NCI-H146 treated with DMSO at 0.1 percent for 48 hours (cell line): Measurements from ENCODE around the gene UQCRHL.

ENCODE experiments used
- DNase-seq: peaks from one replicate; lab custom pipeline; 2025; ENCODE audit not compliant: unreplicated experiment; lab: John Stamatoyannopoulos, UW

The UQCRHL gene

DNA sequence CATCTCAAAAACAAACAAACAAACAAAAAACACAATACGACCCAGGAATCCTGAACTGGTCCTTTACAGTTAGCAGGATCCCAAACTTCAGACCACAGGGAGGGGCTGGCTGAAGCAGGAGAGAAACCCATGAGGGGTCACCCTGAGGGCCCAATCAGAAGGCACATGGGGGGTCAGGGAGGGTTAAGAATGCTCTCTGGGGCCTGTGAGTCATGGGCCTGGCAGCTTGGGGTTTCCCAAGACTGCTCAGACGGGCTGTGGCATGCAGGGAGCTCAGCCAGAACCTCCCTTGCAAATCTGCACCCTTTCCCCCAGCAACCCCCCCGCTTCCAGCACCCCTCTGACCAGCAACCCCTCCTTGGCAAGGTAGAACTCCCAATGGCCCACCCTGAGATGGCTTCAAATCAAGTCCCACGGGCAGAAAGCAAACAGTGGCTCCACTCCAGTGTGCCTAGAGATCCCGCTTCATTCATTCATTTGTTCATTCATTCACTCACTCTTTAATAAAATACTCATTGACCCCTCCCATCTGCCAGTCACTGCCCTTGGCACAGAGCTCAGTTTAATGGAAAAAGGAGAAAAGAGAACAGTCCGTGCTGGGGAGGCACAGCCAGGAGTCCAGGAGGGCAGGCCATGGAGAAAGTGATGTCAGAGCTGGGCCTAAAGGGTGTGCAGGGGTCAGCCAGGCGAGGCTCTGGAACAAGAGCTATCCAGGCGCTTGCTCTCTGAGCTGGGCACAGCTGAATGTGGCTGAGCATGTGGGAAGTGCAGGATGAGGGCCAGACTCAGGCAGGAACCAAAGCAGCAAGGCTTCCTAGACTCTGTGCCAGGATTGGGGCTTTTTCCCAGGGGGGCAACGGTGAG, 8.2 kb downstream of the UQCRHL start:
- no peak for DNase-seq

DNA sequence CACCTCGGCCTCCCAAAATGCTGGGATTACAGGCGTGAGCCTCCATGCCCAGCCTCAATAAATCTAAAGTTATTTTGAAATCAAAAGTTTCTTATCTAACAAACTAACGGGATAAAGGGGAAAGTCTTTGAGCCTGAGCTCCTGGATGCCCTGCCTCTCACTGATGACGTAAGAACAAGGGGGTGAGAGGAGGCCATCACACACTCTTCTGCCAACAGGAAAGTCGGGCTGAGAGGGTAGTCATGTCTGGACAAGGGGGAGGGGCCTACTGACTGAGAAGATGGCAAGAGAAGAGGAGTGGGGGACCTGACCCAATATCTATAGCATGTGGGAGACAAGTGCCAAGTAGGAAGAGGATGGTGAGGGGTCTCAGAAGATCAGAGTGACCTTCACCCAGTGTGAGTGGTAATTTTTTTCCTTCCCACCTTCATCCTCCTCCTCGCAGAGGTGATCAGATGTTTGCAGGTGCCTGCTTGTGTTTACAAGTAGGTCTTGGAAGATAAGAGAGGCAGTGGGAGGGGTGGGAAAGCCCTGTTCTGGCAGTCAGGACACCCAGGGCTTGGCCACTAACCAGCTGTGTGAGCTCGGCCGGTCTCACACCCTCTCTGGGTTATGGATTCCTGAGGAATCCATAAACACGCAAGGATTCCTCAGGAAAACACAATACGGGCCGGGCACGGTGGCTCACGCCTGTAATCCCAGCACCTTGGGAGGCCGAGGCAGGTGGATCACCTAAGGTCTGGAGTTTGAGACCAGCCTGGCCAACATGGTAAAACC, 9.6 kb downstream of the UQCRHL start:
- no peak for DNase-seq

DNA sequence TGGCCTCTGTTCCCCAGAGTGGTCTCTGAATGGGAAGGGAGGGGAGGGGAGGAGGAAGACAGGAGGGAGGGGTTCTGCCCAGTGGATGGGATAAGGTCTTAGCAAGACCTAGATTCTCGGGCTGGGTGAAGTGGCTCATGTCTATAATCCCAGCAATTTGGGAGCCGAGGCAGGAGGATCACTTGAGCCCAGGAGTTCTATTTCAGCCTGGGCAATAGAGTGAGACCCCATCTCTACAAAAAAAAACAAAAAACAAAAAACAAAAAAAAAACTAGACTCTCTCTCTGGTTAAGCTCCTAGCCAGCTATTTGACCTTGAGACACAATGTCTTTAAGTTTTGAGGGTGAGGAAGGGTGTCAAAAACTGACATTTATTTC, 11.4 kb downstream of the UQCRHL start:
- no peak for DNase-seq

DNA sequence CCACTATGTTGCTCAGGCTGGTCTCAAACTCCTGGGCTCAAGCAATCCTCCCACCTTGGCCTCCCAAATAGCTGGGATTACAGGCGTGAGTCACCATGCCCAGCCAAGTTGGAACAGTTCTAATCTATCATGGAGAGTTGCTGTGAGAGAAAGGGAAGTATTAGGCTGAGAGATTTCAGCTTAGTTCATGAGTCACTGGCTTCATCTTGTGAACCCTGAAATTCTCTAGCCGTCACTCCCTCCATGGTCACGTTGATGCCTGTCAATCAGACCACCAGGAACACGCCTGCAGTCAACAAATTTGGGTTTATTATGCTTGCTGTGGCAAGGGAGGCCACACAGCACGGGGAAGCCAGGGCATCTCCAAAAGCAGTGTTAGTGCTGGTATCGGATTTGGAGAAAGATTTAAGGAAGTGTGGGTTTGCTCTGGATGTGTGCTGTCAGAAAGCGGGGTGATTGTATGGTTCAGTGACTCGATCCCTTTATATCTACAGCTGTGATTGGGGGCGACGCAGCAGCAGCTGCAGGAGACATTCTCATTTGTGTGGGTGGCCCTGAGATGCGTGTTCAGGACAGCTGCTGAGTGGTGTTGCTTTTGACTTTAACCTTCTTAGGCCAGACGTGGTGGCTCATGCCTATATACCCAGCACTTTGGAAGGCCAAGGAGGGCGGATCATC, 18.7 kb downstream of the UQCRHL start:
- DNase-seq, result no peak

DNA sequence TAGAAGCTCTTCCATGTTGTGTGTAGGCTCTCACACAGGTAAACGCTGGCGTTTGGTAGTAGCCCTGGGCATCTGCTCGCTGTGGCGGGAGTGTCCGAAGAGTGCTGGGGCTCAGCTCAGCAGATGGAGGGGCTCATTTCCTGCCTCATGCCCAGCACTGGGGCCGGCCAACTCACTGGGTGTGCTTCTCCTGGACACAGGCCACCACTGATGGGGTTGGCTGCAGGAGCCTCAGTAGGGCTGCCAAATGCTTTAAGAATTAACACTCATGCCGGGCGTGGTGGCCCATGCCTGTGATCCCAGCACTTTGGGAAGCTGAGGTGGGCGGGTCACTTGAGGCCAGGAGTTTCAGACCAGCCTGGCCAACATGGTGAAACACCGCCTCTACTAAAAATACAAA, 20.9 kb downstream of the UQCRHL start:
- DNase-seq, result no peak

DNA sequence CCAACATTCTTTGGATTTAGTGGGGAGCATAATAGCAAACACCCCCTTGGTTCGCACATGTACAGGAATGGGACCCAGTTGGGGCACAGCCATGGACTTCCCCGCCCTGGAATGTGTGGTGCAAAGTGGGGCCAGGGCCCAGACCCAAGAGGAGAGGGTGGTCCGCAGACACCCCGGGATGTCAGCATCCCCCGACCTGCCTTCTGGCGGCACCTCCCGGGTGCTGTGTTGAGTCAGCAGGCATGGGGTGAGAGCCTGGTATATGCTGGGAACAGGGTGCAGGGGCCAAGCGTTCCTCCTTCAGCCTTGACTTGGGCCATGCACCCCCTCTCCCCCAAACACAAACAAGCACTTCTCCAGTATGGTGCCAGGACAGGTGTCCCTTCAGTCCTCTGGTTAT, 21.8 kb downstream of the UQCRHL start:
- DNase-seq, result no peak

DNA sequence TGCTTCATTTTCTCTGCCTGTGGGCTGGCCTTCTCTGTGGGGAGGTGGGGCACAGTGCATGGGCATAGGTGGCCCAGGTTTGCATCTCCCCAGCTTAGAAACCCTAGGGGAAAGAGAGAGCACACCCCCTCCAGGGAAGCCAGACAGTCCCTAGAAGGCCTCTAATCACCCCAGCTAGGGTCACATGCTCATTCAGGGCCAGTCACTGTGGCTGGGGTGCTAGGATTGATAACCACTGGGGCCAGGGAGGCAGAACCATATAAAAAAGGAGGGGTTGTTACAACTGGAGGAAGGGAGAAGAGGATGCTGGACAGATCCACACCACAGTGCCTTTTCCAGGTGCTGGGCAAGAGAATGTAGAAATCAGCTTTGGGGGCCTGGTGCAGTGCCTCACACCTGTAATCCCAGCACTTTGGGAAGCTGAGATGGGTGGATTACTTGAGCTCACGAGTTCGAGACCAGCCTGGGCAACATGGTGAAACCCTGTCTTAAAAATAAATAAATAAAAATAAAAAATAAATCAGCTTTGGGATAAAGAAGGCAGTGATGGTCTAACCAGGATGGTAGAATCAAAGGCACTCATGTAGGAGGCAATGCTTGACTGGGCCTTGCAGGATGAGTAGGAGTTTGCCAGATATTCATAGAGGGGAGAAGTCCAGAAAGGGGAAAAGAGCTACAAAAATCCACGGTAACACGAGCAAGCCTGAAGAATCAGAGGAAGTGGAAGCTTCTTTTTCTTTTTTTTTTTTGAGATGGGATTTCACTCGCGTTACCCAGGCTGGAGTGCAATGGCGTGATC, 29.3 kb downstream of the UQCRHL start:
- DNase-seq, result no peak

DNA sequence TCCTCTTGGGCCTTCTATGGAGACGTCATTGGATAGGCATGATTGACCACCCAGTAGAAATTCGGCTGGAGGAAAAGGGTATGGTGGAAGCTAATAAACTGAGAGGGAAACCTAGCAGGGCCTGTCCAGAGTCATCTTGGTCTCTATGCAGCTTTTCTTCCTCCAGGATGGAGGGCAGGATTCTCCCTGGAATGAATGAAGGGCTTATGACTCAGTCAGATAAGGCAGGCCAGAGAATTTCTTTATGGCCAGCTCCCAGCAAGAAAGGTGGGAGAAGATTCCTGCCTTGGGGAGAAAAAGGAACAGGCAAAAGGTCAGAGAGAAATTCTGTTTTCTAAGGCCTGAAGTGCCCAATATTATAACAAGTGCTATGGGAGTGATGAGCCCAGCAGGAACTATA, 31.7 kb downstream of the UQCRHL start:
- DNase-seq, result no peak

DNA sequence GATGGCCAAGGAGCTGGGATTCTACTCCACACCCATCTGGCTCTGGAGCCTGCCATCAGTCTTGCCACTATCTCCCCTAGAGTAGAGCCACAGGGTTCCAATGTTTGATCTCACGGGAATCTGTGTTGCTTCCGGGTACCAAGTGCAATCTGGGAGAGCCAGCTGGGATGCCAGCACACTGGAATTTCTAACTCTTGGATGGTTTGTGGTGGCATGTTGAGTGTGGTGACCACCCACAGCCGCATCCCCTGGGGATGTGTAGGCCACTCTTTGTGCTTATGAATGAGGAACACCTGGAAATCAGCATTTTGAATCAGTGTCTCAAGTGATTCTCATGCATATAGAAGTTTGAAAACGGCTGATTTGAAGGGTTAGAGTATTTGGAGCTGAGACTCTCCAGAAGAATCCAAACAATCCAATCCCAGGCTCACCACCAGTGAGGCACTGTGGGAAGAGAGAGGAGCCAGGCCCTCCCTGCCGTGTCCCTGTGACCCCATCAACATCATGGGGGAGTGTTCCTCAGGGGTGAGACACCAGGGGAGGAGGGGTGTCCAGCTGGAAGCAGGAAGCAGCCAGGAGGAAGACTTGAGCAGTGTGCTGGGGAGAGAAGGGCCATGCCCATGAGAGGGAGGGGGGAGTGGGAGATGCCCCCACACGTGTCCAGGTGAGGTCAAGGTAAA, 35.5 kb downstream of the UQCRHL start:
- no peak for DNase-seq

DNA sequence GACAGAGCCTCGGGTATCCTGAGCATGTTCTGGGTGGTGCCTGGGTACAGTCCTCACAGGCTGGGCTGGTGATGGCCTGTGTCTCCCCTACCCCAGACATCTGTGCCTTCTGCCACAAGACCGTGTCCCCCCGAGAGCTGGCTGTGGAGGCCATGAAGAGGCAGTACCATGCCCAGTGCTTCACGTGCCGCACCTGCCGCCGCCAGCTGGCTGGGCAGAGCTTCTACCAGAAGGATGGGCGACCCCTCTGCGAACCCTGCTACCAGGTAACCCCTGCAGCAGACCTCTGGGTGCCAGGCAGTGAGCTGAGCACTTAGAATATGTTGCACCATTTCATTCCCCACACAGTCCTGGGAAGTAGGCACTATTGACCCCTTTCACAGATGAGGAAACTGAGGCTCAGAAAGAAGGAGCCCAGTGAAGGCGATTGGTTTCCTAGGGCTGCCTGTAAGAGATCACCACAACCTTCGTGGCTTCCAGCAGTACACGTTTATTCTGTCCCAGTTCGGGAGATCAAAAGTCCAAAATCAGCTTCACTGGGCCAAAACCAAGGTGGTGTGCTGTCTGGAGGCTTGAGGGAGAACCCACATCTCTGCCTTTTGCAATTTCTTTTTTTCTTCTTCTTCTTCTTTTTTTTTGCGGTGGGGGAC, 37.0 kb downstream of the UQCRHL start:
- no peak for DNase-seq

DNA sequence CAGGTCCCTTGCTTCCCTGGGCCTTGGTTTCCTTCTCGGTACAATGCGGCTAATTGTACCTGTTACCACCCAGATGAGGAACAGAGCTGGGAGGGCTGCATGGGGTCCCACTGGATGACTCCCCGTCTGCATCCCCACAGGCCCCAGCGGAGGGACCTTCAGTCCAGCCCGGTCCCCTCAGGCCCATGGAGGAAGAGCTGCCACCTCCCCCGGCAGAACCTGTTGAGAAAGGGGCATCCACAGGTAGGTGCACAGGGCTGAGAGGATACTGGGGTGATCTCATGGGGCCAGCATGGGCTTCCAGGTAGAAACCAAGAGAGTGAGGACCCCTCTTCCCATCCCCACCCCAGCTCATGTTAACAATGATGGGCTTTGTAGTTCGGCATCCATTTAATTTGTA, 39.1 kb downstream of the UQCRHL start:
- DNase-seq, result no peak

DNA sequence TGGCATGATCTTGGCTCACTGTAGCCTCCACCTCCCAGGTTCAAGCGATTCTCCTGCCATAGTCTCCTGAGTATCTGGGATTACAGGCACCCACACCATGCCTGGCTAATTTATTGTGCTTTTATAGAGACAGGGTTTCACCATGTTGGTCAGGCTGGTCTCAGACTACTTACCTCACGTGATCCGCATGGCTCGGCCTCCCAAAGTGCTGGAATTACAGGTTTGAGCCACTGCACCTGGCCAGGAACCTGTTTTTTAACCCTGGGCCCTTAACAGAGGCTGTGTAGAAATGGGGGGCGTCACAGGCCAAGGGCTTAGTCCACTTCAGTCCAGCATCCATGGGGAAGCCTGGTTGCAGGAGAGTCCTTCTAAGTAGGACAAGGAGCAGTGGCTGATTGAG, 39.5 kb downstream of the UQCRHL start:
- DNase-seq, result no peak

DNA sequence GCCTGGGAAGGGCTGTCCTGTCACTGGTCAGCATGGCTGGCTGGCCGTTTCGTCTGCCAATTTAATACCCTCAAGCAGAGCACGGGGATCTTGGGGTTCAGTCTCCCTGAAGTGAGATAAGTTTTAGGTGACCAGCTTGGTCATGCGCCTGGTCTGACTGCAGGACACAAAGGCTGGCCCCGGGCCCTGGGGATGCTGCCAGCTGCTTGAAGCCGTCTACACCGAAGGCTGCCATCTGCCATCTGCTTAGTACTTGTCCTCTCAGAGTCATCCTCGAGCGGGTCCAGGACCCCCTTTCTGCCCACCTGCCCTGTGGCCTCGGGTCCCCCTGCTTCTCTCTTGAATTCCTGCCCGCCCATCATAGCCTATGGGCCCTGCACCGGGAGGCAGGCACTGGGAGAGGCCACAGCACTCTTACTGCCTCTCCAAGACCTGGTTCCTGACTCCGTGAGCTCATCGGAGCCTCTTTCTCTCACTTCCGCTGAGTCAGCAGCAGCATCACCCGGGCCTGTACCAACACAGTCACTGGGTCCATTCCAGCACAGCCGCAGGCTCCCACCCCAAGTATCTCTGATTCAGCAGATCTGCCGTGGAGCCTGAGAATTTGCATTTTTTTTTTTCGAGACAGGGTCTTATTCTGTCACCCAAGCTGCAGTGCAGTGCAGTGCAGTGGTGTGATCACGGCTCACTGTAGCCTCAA, 41.8 kb downstream of the UQCRHL start:
- no peak for DNase-seq

DNA sequence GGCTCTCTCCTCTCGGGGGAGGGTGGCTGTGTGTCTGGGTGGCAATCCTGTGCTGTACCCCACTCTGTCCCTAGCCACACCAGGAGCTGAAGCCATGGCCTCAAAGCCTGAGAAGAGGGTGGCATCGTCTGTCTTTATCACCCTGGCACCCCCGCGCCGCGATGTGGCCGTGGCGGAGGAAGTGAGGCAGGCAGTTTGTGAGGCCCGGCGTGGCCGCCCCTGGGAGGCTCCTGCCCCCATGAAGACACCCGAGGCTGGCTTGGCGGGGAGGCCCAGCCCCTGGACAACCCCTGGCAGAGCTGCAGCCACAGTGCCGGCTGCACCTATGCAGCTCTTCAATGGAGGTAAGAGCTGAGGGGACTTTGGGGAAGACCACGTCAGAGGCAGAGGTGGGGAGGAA, 42.6 kb downstream of the UQCRHL start:
- DNase-seq, result no peak

DNA sequence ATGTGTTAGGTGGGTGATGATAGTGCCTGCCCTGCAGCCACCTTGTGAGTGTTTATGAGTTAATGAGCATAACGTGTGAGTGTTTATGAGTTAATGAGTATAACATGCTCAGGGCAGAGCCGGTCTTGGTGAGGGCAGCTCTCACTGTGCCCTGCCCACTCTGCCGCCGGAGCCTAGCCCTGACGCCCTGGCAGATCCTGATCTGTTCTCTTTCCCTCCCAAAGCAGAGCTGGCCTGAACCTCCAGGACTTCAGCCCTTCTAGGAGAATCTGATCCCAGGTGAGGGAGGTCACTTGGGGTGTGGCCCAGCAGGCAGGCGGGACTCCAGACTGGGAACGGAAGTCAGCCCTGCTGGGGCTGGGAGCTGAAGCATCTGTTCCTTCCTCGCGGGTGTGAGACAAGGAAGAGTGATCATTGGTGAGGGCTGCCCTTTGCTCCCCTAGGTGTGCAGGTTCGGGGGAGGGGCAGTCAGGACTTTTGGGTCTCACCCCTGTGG, 43.1 kb downstream of the UQCRHL start:
- no peak for DNase-seq

DNA sequence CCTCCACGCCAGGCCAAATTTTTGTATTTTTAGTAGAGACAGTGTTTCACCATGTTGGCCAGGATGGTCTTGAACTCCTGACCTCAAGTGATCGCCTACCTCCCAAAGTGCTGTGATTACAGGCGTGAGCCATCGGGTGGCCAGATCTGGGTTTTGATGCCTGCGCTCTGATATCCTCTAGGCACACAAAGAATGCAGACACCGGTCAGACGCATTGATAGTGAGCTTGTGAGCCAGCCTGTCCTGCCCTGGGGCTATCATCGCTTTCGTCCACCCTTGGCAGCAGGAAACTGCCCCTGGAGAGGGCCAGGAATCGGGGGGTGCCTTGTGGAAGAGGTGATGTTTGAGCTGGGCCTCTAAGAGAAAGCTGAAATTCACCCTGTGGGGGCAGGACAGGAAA, 44.9 kb downstream of the UQCRHL start:
- DNase-seq, result no peak

DNA sequence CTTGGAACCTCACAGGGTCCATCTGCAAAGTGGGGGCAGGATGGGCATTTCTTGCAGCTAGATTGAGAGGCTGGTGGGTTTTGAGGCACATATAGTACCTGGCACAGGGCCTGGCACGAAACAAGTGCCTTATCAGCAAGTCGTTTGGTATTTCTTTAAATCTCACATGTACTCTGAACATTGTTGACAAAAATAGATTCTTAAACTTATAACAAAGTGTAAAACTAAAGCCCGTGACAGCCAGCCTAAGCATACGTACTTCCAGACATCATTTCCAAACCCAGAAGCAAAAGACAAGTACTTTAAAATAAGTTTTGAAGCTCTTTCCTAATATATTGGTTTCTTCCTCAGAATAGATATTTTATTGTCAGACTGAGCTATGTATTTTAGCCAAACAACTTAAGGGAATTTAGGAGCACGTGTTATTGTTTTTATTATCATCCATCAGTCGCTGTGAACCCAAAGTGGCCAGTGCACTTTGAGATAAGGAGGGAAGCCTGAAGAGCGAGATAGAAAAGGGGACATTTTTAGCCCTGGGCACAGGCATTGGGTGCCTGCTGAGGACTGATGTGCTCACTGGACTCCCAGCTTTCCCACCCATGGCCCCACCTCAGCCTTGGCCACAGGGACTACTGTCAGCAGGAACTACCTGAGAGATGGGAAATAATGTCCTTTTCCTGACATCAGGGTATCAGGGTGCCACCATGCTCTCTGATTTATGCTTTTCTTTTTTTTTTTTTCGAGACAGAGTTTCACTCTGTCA, 45.9 kb downstream of the UQCRHL start:
- no peak for DNase-seq

DNA sequence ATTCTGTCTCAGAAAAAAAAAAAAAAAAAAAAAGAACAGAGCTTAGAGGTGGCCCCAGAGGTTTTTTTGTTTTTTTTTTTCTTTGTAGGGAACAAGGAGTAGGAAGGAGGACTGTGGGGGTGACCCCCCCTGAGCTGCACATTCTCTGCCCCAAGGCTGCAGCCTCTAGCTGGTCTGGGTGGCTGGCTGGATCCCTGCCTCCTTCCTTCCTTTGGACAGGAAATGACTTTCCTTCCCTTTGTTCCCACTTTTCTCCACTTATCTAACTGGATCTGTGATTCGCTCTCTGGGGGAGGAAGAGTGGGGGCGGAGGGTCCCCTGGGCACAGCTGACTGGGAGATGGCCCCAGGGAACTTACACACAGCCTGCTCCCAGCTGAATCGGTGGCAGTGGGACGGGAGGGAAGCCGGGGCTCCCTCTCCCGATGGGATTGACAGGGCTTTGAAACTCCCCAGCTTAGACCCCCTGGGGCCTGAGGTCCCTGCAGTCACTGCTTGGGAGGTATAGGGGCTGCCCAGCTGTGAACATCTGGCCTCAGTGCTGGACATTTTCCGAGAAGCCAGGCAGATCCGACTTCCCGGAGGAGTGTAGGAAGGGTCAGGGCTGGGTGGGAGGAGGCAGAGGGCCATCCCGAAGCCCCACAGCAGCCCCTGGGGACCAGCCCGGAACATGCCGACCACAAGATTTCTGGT, 46.8 kb downstream of the UQCRHL start:
- DNase-seq, result no peak
